Activated naive CD4-positive, alpha-beta T cell treated with anti-CD3 and anti-CD28 coated beads, Interleukin-2, amount 50 U/mL, for 72 hours (primary cell): ENCODE measurements around the gene KDM3B. TPM values are rescaled to one million over a fixed set of nuclear protein-coding genes. Genes with fewer than 3 reads are reported as not detected.
"Not testable (repeated sequence)": the region's sequence is repeated elsewhere in the genome, so short reads cannot be mapped to it uniquely, and the experiment has no call there.

ENCODE experiments used
- ATAC-seq, 2 donors: fragments of 150-1000 bp; cut with Tn5 transposase; 2 replicates each; pipeline ENCODE4 v1.10.0; 2021; ENCODE audit warnings: mild to moderate bottlenecking in 2 of 2, moderate library complexity in 2 of 2
- DNase-seq, 2 donors: peaks; one replicate each; pipeline ENCODE4 v3.0.0; 2021 to 2022; ENCODE audit warnings: low spot score in 2 of 2
- H3K27ac Mint-ChIP-seq, 2 donors: one replicate each; pipeline ENCODE4 v1.8.0; 2022; ENCODE audit warnings: mild to moderate bottlenecking in 2 of 2, mixed read lengths in 2 of 2
- H3K36me3 Mint-ChIP-seq, 2 donors: one replicate each; pipeline ENCODE4 v1.8.0; 2022; ENCODE audit warnings: mixed read lengths in 2 of 2
- H3K9me3 Mint-ChIP-seq, 2 donors: one replicate each; pipeline ENCODE4 v1.8.0; 2022; ENCODE audit warnings: mixed read lengths in 2 of 2
- total RNA-seq, 2 donors: library from RNA; stranded (reverse); gene quantifications; one replicate each; pipeline ENCODE4 v1.2.3, GENCODE V29; 2022

The KDM3B gene
- total RNA-seq, 2 donors from 2014 or later, result 40.5 to 54.6 TPM

GRCh38 chr5:138466900-138467710, 114.6 kb downstream of the KDM3B start:
- ATAC-seq (no peak), DNase-seq (no peak)
- Mint-ChIP-seq H3K9me3 (no peaks in the 10 kb centered on the region), H3K27ac (peak overlapping the region; percentile 87 to 95), H3K36me3 (peaks cover 22 to 25% of the 10 kb centered on the region in 2 donors)

- no peaks in the 10 kb centered on the region for H3K9me3 Mint-ChIP-seq
- DNase-seq (no peak), ATAC-seq (no peak)
- H3K36me3 Mint-ChIP-seq, result peaks cover 22 to 25% of the 10 kb centered on the region in 2 donors
- H3K27ac Mint-ChIP-seq, result peak overlapping the region; percentile 87 to 95
Measured at GRCh38 chr5:138467711-138468132, 115.2 kb downstream of the KDM3B start.

GRCh38 chr5:138468133-138468965, 115.9 kb downstream of the KDM3B start:
- H3K27ac Mint-ChIP-seq, result peak overlapping the region; percentile 87 to 92
- no peaks in the 10 kb centered on the region for H3K9me3 Mint-ChIP-seq
- H3K36me3 Mint-ChIP-seq, result peaks cover 22 to 25% of the 10 kb centered on the region in 2 donors
- DNase-seq (no peak), ATAC-seq (no peak)

GRCh38 chr5:138468966-138469539, 116.6 kb downstream of the KDM3B start:
- peaks cover 22 to 25% of the 10 kb centered on the region in 2 donors for H3K36me3 Mint-ChIP-seq
- H3K27ac Mint-ChIP-seq, result peak overlapping the region; percentile 32 to 87
- H3K9me3 Mint-ChIP-seq, result no peaks in the 10 kb centered on the region
- ATAC-seq, result no peak
- DNase-seq, result no peak

DNA sequence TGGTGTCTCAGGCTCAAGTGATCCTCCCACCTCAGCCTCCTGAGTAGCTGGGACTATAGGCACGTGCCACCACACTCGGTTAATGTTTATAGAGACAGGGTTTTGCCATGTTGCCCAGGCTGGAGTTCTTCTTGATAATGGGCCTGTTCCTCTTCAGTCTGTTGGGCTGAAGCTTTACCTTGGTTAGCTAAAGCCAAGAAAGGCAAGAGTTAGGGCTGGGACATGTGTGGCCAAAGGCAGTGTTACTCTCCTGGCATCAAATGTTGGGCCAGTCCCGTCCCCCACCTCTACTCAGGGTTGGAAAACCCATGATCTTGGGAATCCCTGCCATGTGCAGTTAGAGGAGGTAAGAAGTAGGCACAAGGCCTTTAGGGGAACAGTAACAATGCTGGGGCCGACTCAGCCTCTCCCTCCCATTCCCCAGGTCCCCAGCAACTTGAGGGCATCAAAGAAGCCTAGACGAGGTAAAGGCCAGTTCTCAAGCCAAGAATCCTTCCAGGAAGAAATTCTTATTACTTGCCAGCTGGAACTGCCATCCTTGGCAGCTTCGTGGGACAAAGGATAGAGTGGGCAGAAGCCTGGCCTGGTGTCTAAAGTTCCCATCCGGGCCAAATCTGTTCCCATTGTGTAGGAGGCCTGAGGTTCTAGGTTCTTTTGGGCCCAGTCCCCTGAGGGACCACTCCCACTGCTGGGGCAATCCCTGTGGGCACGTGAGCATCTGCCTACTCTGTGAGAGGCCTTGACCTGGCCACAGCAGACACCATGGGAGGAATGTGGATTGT, 117.2 kb downstream of the KDM3B start:
- Mint-ChIP-seq H3K36me3 (peaks cover 22 to 25% of the 10 kb centered on the region in 2 donors), H3K27ac (peak overlapping the region; percentile 87 to 92), H3K9me3 (no peaks in the 10 kb centered on the region)
- DNase-seq (no peak), ATAC-seq (no peak)

GRCh38 chr5:138470322-138471051, 118.0 kb downstream of the KDM3B start:
- no peak for DNase-seq
- Mint-ChIP-seq H3K9me3 (no peaks in the 10 kb centered on the region), H3K36me3 (peaks cover 22 to 25% of the 10 kb centered on the region in 2 donors), H3K27ac (peak overlapping the region; percentile 87 to 92)
- no peak for ATAC-seq

DNA sequence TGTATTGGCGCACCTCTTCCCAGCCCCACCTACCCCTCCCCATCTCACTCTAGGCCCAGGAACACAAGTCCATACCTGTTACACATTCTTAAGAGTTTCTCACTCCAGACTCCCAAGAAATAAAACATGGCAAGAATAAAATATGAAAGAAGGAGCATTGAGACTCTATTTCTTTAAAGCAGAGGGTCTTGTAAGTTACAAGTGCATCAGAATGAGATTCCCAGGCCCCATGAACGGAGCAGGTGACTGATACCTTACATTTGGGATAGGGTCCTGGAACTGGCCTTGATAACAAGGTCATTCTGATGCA, 118.5 kb downstream of the KDM3B start:
- Mint-ChIP-seq H3K9me3 (no peaks in the 10 kb centered on the region), H3K27ac (peak overlapping the region in 1 of 2 donors; percentile 55), H3K36me3 (peaks cover 22 to 25% of the 10 kb centered on the region in 2 donors)
- DNase-seq (no peak), ATAC-seq (no peak)

GRCh38 chr5:138472353-138472752, 119.9 kb downstream of the KDM3B start:
- H3K9me3 Mint-ChIP-seq, result no peaks in the 10 kb centered on the region
- ATAC-seq (no peak), DNase-seq (no peak)
- peaks cover 11 to 15% of the 10 kb centered on the region in 2 donors for H3K36me3 Mint-ChIP-seq
- no peak overlapping the region for H3K27ac Mint-ChIP-seq

- H3K36me3 Mint-ChIP-seq, H3K9me3 Mint-ChIP-seq, H3K27ac Mint-ChIP-seq, ATAC-seq, DNase-seq: not testable (repeated sequence)
Measured at GRCh38 chr5:138473151-138473550, 120.7 kb downstream of the KDM3B start.

DNA sequence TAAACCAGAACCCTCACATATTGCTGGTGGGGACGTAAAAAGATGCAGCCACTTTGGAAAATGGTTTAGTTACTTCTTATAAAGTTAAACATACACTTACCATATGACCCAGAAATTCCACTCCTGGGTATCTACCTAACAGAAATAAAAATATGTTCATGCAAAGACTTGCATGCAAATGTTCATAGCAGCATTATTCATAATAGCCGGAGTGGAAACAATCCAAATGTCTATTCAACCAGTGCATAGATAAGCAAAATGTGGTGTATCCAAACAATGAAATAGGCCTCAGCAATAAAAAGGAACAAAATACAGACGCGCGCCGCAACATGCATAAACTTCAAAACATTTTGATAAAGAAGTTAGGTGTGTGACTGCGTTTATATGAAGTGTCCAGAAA, 124.4 kb downstream of the KDM3B start:
- no peak overlapping the region for H3K27ac Mint-ChIP-seq
- no peak for DNase-seq
- no peaks in the 10 kb centered on the region for H3K9me3 Mint-ChIP-seq
- no peak for ATAC-seq
- no peaks in the 10 kb centered on the region for H3K36me3 Mint-ChIP-seq

- no peak for DNase-seq
- Mint-ChIP-seq H3K27ac (no peak overlapping the region), H3K36me3 (no peaks in the 10 kb centered on the region), H3K9me3 (no peaks in the 10 kb centered on the region)
- ATAC-seq, result no peak
Measured at GRCh38 chr5:138482638-138483037, 130.2 kb downstream of the KDM3B start.

Other genes starting within 250 kb of the KDM3B start
- gene NME5, start 213.3 kb upstream of the KDM3B start, total RNA-seq, result not detected
- 100 to 1,000 TPM in 1 of 2 donors, 10 to 100 TPM in 1; 58.3 to 209 TPM for gene BRD8, start 174.1 kb upstream of the KDM3B start, total RNA-seq
- 10 to 100 TPM; 63.0 to 82.9 TPM for gene KIF20A, start 173.6 kb upstream of the KDM3B start, total RNA-seq
- gene CDC23, start 139.4 kb upstream of the KDM3B start, total RNA-seq, result 10 to 100 TPM; 38.4 to 56.6 TPM
- under 1 TPM in 1 of 2 donors, not detected in 1; 0.11 TPM for gene GFRA3, start 78.1 kb upstream of the KDM3B start, total RNA-seq
- 10 to 100 TPM; 19.1 to 30.5 TPM for gene CDC25C, start 20.9 kb upstream of the KDM3B start, total RNA-seq
- gene FAM53C, start 14.4 kb upstream of the KDM3B start, total RNA-seq, result 10 to 100 TPM; 31.7 to 48.4 TPM
- gene REEP2, start 86.4 kb downstream of the KDM3B start, total RNA-seq, result 1 to 10 TPM; 1.3 to 5.9 TPM
- gene EGR1, start 112.8 kb downstream of the KDM3B start, total RNA-seq, result 10 to 100 TPM; 39.4 to 60.1 TPM
- 100 to 1,000 TPM; 109 to 120 TPM for gene ETF1, start 190.6 kb downstream of the KDM3B start, total RNA-seq
- 100 to 1,000 TPM; 346 to 393 TPM for gene HSPA9, start 222.7 kb downstream of the KDM3B start, total RNA-seq